ENCODE data around the gene PDE11A.

Gene PDE11A

DNA sequence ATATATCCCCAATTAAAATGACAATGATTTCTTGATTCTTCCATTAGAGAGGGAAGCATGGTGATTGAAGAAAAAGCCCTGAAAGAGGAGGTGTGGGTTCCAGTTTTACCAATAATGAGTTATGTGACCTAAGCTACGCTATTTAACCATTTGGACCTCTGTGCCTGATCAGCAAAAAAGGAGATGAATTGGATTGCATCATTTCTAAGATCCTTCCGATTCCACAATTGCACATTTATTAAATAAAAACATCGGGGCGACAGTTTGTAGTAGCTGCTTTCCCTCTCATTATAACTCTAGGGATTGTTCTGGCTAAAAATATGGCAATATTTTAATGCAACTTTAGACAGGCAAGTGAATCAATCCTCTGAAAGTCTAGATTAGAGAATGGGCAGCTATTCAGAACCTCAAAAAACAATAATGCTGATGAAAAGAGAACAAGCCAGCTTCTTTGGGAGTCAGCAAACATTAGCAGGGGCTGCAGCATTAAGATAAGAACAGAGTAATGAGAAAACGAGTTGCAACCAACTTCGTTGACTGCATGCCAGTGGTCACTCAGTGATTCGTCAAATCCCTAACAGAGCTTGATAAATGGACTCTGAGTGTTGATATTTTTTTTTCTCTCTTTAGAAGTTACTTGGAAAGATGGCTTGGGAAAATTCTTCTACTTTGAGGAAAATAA is 378.8 kb downstream of the PDE11A start:
- no peak for TF ChIP-seq EZH2 (IDR thresholded peaks at IDR 0.05; ENCODE audit: borderline replicate concordance, low read depth, low read length, severe bottlenecking)
- TF ChIP-seq, protein P1, sequence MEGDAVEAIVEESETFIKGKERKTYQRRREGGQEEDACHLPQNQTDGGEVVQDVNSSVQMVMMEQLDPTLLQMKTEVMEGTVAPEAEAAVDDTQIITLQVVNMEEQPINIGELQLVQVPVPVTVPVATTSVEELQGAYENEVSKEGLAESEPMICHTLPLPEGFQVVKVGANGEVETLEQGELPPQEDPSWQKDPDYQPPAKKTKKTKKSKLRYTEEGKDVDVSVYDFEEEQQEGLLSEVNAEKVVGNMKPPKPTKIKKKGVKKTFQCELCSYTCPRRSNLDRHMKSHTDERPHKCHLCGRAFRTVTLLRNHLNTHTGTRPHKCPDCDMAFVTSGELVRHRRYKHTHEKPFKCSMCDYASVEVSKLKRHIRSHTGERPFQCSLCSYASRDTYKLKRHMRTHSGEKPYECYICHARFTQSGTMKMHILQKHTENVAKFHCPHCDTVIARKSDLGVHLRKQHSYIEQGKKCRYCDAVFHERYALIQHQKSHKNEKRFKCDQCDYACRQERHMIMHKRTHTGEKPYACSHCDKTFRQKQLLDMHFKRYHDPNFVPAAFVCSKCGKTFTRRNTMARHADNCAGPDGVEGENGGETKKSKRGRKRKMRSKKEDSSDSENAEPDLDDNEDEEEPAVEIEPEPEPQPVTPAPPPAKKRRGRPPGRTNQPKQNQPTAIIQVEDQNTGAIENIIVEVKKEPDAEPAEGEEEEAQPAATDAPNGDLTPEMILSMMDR (IDR thresholded peaks at IDR 0.05; ENCODE audit: borderline replicate concordance, extremely low read depth, low read length, poor library complexity, severe bottlenecking) = no peak
- no peaks in the 10 kb centered on the region for H3K27me3 ChIP-seq (ENCODE audit: insufficient read depth, low read length, poor library complexity)

DNA sequence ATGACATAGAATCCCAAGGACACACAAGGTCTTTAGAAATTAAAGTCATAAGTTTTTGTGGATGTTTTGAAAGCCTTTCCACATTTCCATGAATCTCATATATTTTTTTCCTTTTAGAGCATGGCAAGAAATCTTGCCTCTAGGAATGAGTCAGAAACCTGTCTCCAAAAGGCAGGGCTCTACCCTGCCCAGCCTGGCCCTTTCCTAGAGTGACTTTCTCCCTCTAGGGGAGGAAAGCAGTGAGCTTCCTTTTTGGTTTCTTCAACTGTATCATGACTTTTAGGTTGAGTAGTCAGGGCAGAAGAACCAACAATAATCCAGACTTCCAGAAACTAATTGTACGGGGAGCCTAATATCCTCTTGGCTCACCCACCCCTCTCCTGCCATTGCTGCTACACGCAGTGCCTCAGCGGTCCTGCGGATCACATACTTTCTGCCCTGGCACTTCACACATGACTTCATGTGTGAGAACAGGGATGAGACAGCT is 379.8 kb downstream of the PDE11A start:
- Histone ChIP-seq H3K4me2 (ENCODE audit: insufficient read depth, low read length) (no peak overlapping the region), H3K36me3 (ENCODE audit: insufficient read depth, low read length) (no peaks in the 10 kb centered on the region), H3K9ac (ENCODE audit: low read depth, low read length) (no peak overlapping the region), H4K20me1 (ENCODE audit: insufficient read depth, low read length) (no peaks in the 10 kb centered on the region), H3K27me3 (ENCODE audit: insufficient read depth, low read length, poor library complexity) (no peaks in the 10 kb centered on the region), H3K79me2 (ENCODE audit: insufficient read depth, low read length) (no peaks in the 10 kb centered on the region), H3K4me3 (ENCODE audit: low read depth in 1 of 2, low read length in 2 of 2) (no peak overlapping the region), H3K27ac (ENCODE audit: low read length) (no peak overlapping the region), H3K4me1 (ENCODE audit: insufficient read depth, low read length) (peaks cover 20% of the 10 kb centered on the region), H3K9me3 (ENCODE audit: insufficient read depth, low read length, severe bottlenecking) (no peaks in the 10 kb centered on the region), H2AFZ (ENCODE audit: low read depth, low read length) (no peak overlapping the region)
- DNase-seq = no peak
- TF ChIP-seq EZH2 (IDR thresholded peaks at IDR 0.05; ENCODE audit: borderline replicate concordance, low read depth, low read length, severe bottlenecking) = no peak
- TF ChIP-seq, protein P1 (IDR thresholded peaks at IDR 0.05; ENCODE audit: borderline replicate concordance, extremely low read depth, low read length, poor library complexity, severe bottlenecking) = no peak
- no peak for ATAC-seq (ENCODE audit: insufficient read depth, low read depth)

More for the DNA sequence above, 378.8 kb downstream of the PDE11A start:
- peaks cover 15% of the 10 kb centered on the region for H3K4me1 ChIP-seq (ENCODE audit: insufficient read depth, low read length)
- no peaks in the 10 kb centered on the region for H3K79me2 ChIP-seq (ENCODE audit: insufficient read depth, low read length)
- no peak for DNase-seq
- no peaks in the 10 kb centered on the region for H4K20me1 ChIP-seq (ENCODE audit: insufficient read depth, low read length)
- no peak overlapping the region for H3K27ac ChIP-seq (ENCODE audit: low read length)
- no peaks in the 10 kb centered on the region for H3K9me3 ChIP-seq (ENCODE audit: insufficient read depth, low read length, severe bottlenecking)
- H2AFZ ChIP-seq (ENCODE audit: low read depth, low read length) = no peak overlapping the region
- no peaks in the 10 kb centered on the region for H3K36me3 ChIP-seq (ENCODE audit: insufficient read depth, low read length)
- ATAC-seq (ENCODE audit: insufficient read depth, low read depth) = no peak
- no peak overlapping the region for H3K4me3 ChIP-seq (ENCODE audit: low read depth in 1 of 2, low read length in 2 of 2)
- no peak overlapping the region for H3K4me2 ChIP-seq (ENCODE audit: insufficient read depth, low read length)
- H3K9ac ChIP-seq (ENCODE audit: low read depth, low read length) = no peak overlapping the region

DNA sequence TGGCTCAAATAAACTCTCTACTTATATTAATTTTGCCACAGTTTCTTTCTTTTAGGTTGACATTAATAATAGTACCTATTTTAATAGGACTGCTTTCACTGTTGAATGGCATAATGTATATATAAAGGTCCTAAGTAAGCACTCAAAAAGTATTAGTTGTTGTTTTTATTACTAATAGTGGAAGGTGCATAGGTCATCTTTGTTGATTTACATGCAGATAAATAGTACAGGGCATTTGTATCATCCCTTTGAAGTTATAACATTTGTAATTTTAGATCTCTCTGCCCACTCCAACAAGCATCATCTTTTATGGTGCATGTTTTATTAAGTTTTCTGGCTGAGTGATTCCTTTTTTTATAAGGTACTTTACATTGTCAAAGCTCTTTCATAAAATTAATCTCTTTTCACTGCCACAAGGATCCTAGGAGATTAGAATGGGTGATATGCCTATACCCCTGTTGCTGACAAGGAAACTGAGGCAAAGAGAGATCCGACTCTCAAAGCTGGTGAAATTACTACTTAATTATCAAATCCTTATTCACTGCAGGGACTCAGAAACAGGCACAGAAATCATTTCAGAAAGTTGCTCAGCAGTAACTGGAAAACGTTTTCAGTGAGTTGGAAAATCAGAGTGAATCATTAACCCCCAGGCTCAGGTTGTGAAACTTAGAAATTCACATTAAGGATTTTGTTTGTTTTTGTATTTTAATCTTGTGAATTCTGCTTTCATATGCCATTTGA is 380.4 kb downstream of the PDE11A start:
- Histone ChIP-seq H3K4me2 (ENCODE audit: insufficient read depth, low read length) (no peak overlapping the region), H3K4me1 (ENCODE audit: insufficient read depth, low read length) (peaks cover 20% of the 10 kb centered on the region), H3K27ac (ENCODE audit: low read length) (no peak overlapping the region), H3K27me3 (ENCODE audit: insufficient read depth, low read length, poor library complexity) (no peaks in the 10 kb centered on the region), H3K9ac (ENCODE audit: low read depth, low read length) (no peak overlapping the region), H3K36me3 (ENCODE audit: insufficient read depth, low read length) (no peaks in the 10 kb centered on the region), H3K9me3 (ENCODE audit: insufficient read depth, low read length, severe bottlenecking) (no peaks in the 10 kb centered on the region), H3K4me3 (ENCODE audit: low read depth in 1 of 2, low read length in 2 of 2) (no peak overlapping the region), H2AFZ (ENCODE audit: low read depth, low read length) (no peak overlapping the region), H3K79me2 (ENCODE audit: insufficient read depth, low read length) (no peaks in the 10 kb centered on the region), H4K20me1 (ENCODE audit: insufficient read depth, low read length) (no peaks in the 10 kb centered on the region)
- ATAC-seq (ENCODE audit: insufficient read depth, low read depth) = no peak
- TF ChIP-seq, protein P1 (IDR thresholded peaks at IDR 0.05; ENCODE audit: borderline replicate concordance, extremely low read depth, low read length, poor library complexity, severe bottlenecking) = no peak
- no peak for TF ChIP-seq EZH2 (IDR thresholded peaks at IDR 0.05; ENCODE audit: borderline replicate concordance, low read depth, low read length, severe bottlenecking)
- DNase-seq = no peak

All from DND-41 (cell line).